Fibroblast of skin of left biceps (primary cell): Measurements from ENCODE around the gene APOH.
A peak's percentile ranks its signal among the peaks of the same experiment; 100 is the strongest.

ENCODE experiments used
- DNase-seq, 2 experiments: peaks; one replicate each; pipeline ENCODE4 v3.0.0-alpha.2; 2013; ENCODE audit warnings: low read depth in 2 of 2

APOH gene

GRCh38 chr17:66192378-66192687, 36.9 kb downstream of the APOH start:
- no peak for DNase-seq

DNA sequence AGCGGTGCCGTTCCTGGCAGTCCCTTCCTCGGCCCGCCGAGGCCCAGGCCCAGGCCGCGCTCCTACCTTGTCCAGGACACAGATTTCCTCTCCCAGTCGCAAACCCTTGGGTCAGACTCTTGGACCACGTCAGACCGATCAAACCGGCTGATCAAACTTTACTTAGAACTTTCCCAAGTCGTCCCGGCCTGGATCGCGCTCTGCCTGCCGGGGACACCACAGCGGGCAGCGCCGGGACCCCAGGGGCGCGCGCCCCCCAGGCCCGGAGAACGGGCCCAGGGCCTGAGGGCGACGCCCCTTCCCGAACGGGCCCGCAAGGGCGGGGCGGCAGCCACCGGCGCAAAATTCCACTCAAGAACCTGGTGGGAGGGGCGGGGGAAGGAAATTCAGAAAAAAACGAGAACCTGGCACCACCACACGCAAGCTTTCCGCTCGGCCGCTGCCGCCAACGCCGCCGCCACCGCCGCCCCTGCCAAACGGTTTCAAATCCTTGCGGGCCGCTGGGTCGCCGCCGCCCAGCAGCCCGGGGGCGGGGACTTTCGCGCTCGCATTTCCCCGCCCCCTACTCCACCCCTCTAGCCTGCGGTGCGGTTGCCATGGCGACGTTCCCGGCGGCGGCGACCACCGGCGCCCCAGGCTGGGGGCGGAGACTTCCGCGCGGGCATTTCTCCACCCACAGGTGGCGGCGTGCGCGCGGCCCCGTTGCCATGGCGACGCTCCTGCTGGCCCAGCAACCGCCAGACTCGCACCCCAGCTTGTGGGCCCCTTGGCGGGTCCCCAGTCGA, 37.4 kb downstream of the APOH start, which contains the start of gene CEP112:
Gene CEP112, minus strand, starts transcription at position 541 of the 785 bp plus-strand sequence.
- DNase-seq: peak; percentile 24 to 31

- peak; percentile 13 to 20 for DNase-seq
Observed at GRCh38 chr17:66190738-66191592, 38.2 kb downstream of the APOH start.

GRCh38 chr17:66187718-66188117, 41.5 kb downstream of the APOH start:
- no peak for DNase-seq

DNA sequence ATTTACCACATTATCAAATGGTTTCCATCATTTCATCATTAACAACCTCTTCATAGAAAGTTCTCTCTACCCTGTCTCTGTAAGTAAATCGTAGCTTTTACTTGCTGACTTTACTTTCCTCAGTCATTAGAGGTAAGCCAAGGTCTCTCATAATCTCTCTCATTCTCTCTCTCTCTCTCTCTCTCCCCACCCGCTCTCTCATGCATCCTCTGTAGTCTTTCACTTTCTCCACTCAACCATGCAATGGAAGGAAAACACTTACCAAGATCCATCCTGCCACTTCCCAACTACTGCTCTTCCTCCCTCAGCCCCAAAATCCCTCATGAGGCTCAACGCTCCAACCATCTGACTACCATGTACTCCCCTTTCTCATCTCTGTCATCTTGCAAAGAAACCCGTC, 43.4 kb downstream of the APOH start:
- no peak for DNase-seq

DNA sequence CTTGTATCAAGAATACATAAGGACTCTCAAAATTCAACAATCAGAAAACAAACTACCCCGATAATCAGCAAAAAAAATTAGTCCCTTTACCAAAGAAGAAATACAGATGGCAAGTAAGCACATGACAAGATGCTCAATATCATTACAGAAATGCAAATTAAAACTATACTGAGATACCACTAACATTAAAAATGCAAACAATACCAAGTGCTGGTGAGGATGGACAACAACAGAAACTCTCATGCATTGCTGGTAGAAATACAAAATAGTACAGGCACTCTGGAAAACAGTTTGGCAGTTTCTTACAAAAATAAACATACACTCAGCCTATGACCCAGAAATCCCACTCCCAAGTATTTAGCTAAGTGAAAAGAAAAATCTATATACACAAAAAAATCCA, 44.8 kb downstream of the APOH start:
- no peak for DNase-seq

DNA sequence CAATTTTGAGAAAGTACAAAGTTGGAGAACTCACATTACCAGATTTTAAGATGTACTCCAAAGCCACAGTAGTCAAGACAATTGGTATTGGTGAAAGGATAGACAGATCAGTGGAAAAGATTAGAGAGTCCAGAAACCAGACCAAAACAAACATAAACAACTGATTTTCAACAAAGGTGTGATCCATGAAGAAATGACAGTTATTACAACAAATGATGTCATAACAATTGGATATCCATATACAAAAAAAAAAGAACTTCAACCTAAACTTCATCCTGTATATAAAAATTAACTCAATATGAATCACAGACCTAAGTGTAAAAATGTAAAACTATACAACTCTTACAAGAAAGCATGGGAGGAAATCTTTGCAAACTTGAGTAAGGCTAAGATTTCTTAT, 45.7 kb downstream of the APOH start:
- no peak for DNase-seq

DNA sequence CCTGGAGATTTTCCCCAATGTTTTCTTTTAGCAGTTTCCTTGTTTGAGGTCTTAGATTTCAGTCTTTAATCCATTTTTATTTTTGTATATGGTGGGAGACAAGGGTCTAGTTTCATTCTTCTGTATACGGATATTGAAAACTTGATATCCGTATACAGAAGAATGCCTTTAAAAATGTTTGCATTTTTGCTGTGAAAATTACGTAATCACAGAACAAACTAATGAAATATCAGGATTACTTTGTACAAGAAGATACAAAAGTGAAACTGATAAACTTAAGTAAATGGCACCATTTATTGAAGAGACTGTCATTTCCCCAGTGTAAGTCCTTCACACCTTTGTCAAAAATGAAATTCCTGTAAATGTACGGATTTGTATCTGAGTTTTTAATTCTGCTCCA, 50.6 kb downstream of the APOH start:
- no peak for DNase-seq

DNA sequence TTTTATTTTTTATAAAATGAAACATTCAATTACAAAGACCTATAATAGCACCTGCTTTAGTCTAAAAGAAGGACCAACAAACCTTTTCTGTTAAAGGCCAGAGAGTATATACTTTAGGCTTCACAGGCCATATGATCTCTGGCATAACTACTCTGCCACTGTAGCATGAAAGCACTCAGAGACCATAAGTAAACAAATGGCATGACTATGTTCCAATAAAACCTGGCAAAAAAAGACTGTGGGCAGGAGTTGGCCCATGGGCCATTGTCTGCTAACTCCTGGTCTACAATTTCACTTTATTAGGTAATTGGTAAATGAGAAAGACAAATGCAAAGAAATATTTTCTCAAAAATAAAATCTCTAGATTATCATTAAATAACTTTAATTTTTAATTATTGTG, 52.2 kb downstream of the APOH start:
- no peak for DNase-seq

DNA sequence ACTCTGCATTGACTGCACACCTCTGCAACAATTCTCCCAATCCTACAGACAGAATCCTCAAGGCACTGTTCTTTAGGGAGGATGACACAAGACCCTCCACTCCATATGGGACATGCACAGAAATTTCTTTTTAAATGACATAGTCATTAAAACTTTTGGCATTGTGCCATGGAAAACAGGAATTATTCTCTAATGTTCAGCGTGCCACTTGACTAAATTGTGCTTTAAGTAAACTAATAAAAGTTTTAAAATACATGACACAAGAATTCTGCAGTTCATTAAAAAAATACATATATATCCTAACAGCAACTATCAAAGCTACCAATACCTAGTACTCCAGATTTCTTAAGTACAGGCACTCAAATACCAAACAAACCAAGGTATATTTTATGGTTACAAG, 53.3 kb downstream of the APOH start:
- no peak for DNase-seq

- DNase-seq: no peak
Observed at GRCh38 chr17:66172691-66173223, 56.5 kb downstream of the APOH start.

- no peak for DNase-seq
Observed at GRCh38 chr17:66172144-66172543, 57.1 kb downstream of the APOH start.

GRCh38 chr17:66171692-66172091, 57.5 kb downstream of the APOH start:
- no peak for DNase-seq

GRCh38 chr17:66171172-66171571, 58.0 kb downstream of the APOH start:
- DNase-seq: no peak

GRCh38 chr17:66169839-66170238, 59.4 kb downstream of the APOH start:
- no peak for DNase-seq

DNA sequence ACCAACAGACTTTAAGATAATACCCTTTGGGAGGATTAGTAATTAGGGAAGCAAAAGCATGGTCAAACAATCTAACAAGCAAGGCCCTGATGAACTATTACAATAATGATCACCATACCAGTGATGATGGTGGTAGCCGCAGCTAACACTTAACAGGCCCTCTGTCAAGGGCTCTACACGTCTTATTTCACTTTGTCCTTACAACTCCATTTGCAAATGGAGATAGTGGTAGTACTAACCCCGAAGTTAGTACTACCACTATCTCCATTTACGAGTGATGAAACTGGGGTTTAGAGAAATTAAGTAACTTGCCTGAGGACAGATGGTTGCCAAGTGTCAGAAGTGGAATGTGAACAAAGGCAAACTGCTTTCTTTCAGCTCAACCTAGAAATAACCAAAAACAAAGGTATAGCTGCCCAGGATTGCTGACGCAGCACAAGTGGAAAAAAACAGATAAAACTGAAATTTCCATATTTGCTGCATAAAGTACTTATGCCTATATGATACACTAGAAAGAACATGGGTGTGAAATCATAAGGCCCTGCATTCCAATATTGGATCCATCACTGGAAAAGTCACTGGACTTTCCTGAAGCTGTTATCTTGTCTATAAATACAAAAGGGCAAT, 61.9 kb downstream of the APOH start:
- DNase-seq: no peak

- peak; percentile 34 to 49 for DNase-seq
Observed at GRCh38 chr17:66165537-66166123, 63.6 kb downstream of the APOH start.
